ENCODE measurements around the gene ETF1. TPM values are rescaled to one million over a fixed set of nuclear protein-coding genes. Genes with fewer than 3 reads are reported as not detected.
"Not testable (repeated sequence)": the region's sequence is repeated elsewhere in the genome, so short reads cannot be mapped to it uniquely, and the experiment has no call there.

Gene ETF1
- total and polyA plus RNA-seq, 4 experiments from 2014 or later, result 31.1 to 46.5 (median 43.9) TPM

GRCh38 chr5:138482638-138483037 lies 60.4 kb downstream of the ETF1 start:
- ChIA-PET POLR2A (ENCODE audit: partially characterized antibody) (no interaction called here), CTCF (ENCODE audit: partially characterized antibody) (interaction anchor here (1.0 to 2.6 kb wide), 2 partner anchors 17 to 32 kb away, joined by 3 to 9 read pairs; partner anchors contain the start of gene EGR1)
- Histone ChIP-seq H3K27me3 (ENCODE audit: insufficient read depth, low read length) (no peaks in the 10 kb centered on the region), H3K27ac (ENCODE audit: low read depth, low read length) (no peak overlapping the region), H3K4me1 (ENCODE audit: insufficient read depth, low read length) (no peaks in the 10 kb centered on the region), H3K9me3 (ENCODE audit: control insufficient read depth in 1 of 2, low read length in 2 of 2) (no peaks in the 10 kb centered on the region), H3K36me3 (ENCODE audit: insufficient read depth, low read length) (no peaks in the 10 kb centered on the region), H3K4me3 (ENCODE audit: low read length in 2 of 2) (no peak overlapping the region)
- no peak overlapping the region for H3K4me3 Mint-ChIP-seq
- DNase-seq, result no peak
- peaks cover 2 to 5% of the 10 kb centered on the region in 2 donors for H3K27me3 Mint-ChIP-seq
- intact Hi-C loops (cut with micrococcal nuclease), result no loop called here
- no peaks in the 10 kb centered on the region for H3K36me3 Mint-ChIP-seq
- peaks cover 0 to 1% (median 0%) of the 10 kb centered on the region in 8 donors for H3K9me3 Mint-ChIP-seq
- no peaks in the 10 kb centered on the region for H3K4me1 Mint-ChIP-seq
- H3K27ac Mint-ChIP-seq, result no peak overlapping the region

DNA sequence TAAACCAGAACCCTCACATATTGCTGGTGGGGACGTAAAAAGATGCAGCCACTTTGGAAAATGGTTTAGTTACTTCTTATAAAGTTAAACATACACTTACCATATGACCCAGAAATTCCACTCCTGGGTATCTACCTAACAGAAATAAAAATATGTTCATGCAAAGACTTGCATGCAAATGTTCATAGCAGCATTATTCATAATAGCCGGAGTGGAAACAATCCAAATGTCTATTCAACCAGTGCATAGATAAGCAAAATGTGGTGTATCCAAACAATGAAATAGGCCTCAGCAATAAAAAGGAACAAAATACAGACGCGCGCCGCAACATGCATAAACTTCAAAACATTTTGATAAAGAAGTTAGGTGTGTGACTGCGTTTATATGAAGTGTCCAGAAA lies 66.1 kb downstream of the ETF1 start:
- Mint-ChIP-seq H3K4me3 (no peak overlapping the region), H3K36me3 (no peaks in the 10 kb centered on the region), H3K9me3 (peaks cover 0 to 1% (median 0%) of the 10 kb centered on the region in 8 donors), H3K27ac (no peak overlapping the region), H3K27me3 (peaks cover 7 to 8% of the 10 kb centered on the region in 2 donors), H3K4me1 (no peaks in the 10 kb centered on the region)
- CTCF ChIA-PET (ENCODE audit: partially characterized antibody), result no interaction called here
- Histone ChIP-seq H3K4me3 (ENCODE audit: low read length in 2 of 2) (no peak overlapping the region), H3K4me1 (ENCODE audit: insufficient read depth, low read length) (no peaks in the 10 kb centered on the region), H3K27ac (ENCODE audit: low read depth, low read length) (no peak overlapping the region), H3K9me3 (ENCODE audit: control insufficient read depth in 1 of 2, low read length in 2 of 2) (no peaks in the 10 kb centered on the region), H3K36me3 (ENCODE audit: insufficient read depth, low read length) (no peaks in the 10 kb centered on the region), H3K27me3 (ENCODE audit: insufficient read depth, low read length) (no peaks in the 10 kb centered on the region)
- intact Hi-C loops (cut with micrococcal nuclease), result no loop called here
- DNase-seq, result no peak
- POLR2A ChIA-PET (ENCODE audit: partially characterized antibody), result no interaction called here

DNA sequence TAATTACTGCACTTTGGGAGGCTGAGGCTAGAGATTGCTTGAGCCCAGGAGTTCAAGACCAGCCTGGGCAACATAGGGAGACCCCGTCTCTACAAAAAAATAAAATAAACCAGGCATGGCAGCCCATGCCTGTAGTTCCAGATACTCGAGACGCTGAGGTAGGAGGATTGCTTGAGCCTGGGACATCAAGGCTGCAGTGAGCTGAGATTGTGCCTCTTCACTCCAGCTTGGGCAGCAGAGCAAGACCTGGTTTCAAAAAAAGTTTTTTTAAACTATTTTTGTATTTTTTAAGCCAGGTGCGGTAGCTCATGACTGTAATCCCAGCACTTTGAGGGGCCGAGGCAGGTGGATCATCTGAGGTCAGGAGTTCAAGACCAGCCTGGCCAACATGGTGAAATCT lies 69.9 kb downstream of the ETF1 start:
- POLR2A ChIA-PET (ENCODE audit: partially characterized antibody), result interaction anchor here (1.4 kb wide), 1 partner anchor 8 kb away, joined by 3 read pairs; the partner anchor contains the start of gene EGR1
- CTCF ChIA-PET (ENCODE audit: partially characterized antibody), result interaction anchor here (1.6 to 1.9 kb wide), 2 partner anchors 8 to 19 kb away, joined by 3 to 8 read pairs; partner anchors contain the start of gene EGR1
- H3K36me3 ChIP-seq (ENCODE audit: insufficient read depth, low read length); H3K4me1 Mint-ChIP-seq; H3K9me3 Mint-ChIP-seq; DNase-seq; H3K27me3 Mint-ChIP-seq; H3K4me1 ChIP-seq (ENCODE audit: insufficient read depth, low read length); intact Hi-C loops (cut with micrococcal nuclease); H3K27ac ChIP-seq (ENCODE audit: low read depth, low read length); H3K36me3 Mint-ChIP-seq; H3K27me3 ChIP-seq (ENCODE audit: insufficient read depth, low read length); H3K4me3 ChIP-seq (ENCODE audit: low read length in 2 of 2); H3K4me3 Mint-ChIP-seq; H3K9me3 ChIP-seq (ENCODE audit: control insufficient read depth in 1 of 2, low read length in 2 of 2): not testable (repeated sequence)
- H3K27ac Mint-ChIP-seq, result peak overlapping the region in 1 of 7 donors; percentile 31

DNA sequence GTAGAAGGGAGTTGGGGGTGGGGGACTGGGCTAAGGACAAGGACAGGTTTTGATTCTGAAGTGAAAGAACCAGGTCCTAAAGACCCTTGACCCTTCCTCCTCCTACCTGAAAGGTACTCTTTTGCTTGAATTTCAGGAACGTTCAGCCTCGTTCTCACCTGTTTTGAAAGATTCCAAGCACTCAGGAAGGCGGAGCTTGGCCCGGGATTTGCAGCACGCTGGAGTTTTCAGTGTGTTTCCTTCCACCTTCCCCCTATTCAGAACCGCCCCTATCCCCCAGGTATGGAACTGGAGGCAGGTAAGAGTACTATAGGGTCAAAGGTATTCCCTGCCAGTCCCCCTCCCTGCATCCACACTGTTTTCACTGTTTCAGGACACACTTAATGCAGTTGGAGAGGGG lies 70.7 kb downstream of the ETF1 start:
- no peak overlapping the region for H3K4me3 Mint-ChIP-seq
- Histone ChIP-seq H3K9me3 (ENCODE audit: control insufficient read depth in 1 of 2, low read length in 2 of 2) (no peaks in the 10 kb centered on the region), H3K27me3 (ENCODE audit: insufficient read depth, low read length) (no peaks in the 10 kb centered on the region), H3K4me3 (ENCODE audit: low read length in 2 of 2) (no peak overlapping the region), H3K36me3 (ENCODE audit: insufficient read depth, low read length) (no peaks in the 10 kb centered on the region), H3K27ac (ENCODE audit: low read depth, low read length) (no peak overlapping the region), H3K4me1 (ENCODE audit: insufficient read depth, low read length) (peaks cover 10% of the 10 kb centered on the region)
- POLR2A ChIA-PET (ENCODE audit: partially characterized antibody), result no interaction called here
- no peaks in the 10 kb centered on the region for H3K9me3 Mint-ChIP-seq
- CTCF ChIA-PET (ENCODE audit: partially characterized antibody), result interaction anchor here (1.6 kb wide), 1 partner anchor 20 kb away, joined by 3 read pairs; no protein-coding TSS in a partner anchor
- no peak for DNase-seq
- H3K27ac Mint-ChIP-seq, result no peak overlapping the region
- H3K27me3 Mint-ChIP-seq, result peaks cover 2 to 8% of the 10 kb centered on the region in 2 donors
- peaks cover 1 to 3% of the 10 kb centered on the region in 2 donors for H3K36me3 Mint-ChIP-seq
- H3K4me1 Mint-ChIP-seq, result peaks cover 7 to 14% (median 10%) of the 10 kb centered on the region in 4 donors
- intact Hi-C loops (cut with micrococcal nuclease), result no loop called here

- H3K27me3 Mint-ChIP-seq, result peaks cover 0 to 2% of the 10 kb centered on the region in 2 donors
- H3K36me3 ChIP-seq (ENCODE audit: insufficient read depth, low read length), result no peaks in the 10 kb centered on the region
- H3K27me3 ChIP-seq (ENCODE audit: insufficient read depth, low read length), result no peaks in the 10 kb centered on the region
- peaks cover 0 to 2% (median 0%) of the 10 kb centered on the region in 8 donors for H3K9me3 Mint-ChIP-seq
- H3K4me3 ChIP-seq (ENCODE audit: low read length in 2 of 2), result no peak overlapping the region
- no peaks in the 10 kb centered on the region for H3K9me3 ChIP-seq (ENCODE audit: control insufficient read depth in 1 of 2, low read length in 2 of 2)
- peaks cover 21% of the 10 kb centered on the region for H3K4me1 ChIP-seq (ENCODE audit: insufficient read depth, low read length)
- H3K27ac ChIP-seq (ENCODE audit: low read depth, low read length), result no peak overlapping the region
- H3K4me1 Mint-ChIP-seq, result peaks cover 13 to 24% (median 20%) of the 10 kb centered on the region in 4 donors
- H3K36me3 Mint-ChIP-seq, result peaks cover 3 to 8% of the 10 kb centered on the region in 2 donors
- H3K27ac Mint-ChIP-seq, result peak overlapping the region in 3 of 7 donors; percentile 3 to 59 (median 26)
- ChIA-PET CTCF (ENCODE audit: partially characterized antibody) (interaction anchor here (0.9 kb wide), 1 partner anchor 10 kb away, joined by 3 read pairs; no protein-coding TSS in a partner anchor), POLR2A (ENCODE audit: partially characterized antibody) (no interaction called here)
- H3K4me3 Mint-ChIP-seq, result no peak overlapping the region
- DNase-seq, result no peak
- intact Hi-C loops (cut with micrococcal nuclease), result no loop called here
Measured at GRCh38 chr5:138471052-138471361, 72.0 kb downstream of the ETF1 start.

- ChIA-PET CTCF (ENCODE audit: partially characterized antibody) (no interaction called here), POLR2A (ENCODE audit: partially characterized antibody) (no interaction called here)
Measured at GRCh38 chr5:138470322-138471051, 72.5 kb downstream of the ETF1 start.

GRCh38 chr5:138469540-138470321 lies 73.3 kb downstream of the ETF1 start:
- H3K4me3 ChIP-seq (ENCODE audit: low read length in 2 of 2), result no peak overlapping the region
- H3K9me3 Mint-ChIP-seq, result peaks cover 0 to 4% (median 0%) of the 10 kb centered on the region in 8 donors
- H3K4me1 ChIP-seq (ENCODE audit: insufficient read depth, low read length), result peaks cover 22% of the 10 kb centered on the region
- H3K27me3 Mint-ChIP-seq, result no peaks in the 10 kb centered on the region
- DNase-seq, result no peak
- intact Hi-C loops (cut with micrococcal nuclease), result no loop called here
- no peak overlapping the region for H3K4me3 Mint-ChIP-seq
- no peaks in the 10 kb centered on the region for H3K36me3 ChIP-seq (ENCODE audit: insufficient read depth, low read length)
- ChIA-PET POLR2A (ENCODE audit: partially characterized antibody) (interaction anchor here (1.0 kb wide), 1 partner anchor 23 kb away, joined by 3 read pairs; no protein-coding TSS in a partner anchor), CTCF (ENCODE audit: partially characterized antibody) (interaction anchor here (0.6 to 0.9 kb wide), 2 partner anchors 20 to 110 kb away, joined by 3 to 5 read pairs; no protein-coding TSS in a partner anchor)
- H3K9me3 ChIP-seq (ENCODE audit: control insufficient read depth in 1 of 2, low read length in 2 of 2), result no peaks in the 10 kb centered on the region
- H3K36me3 Mint-ChIP-seq, result peaks cover 3 to 10% of the 10 kb centered on the region in 2 donors
- peak overlapping the region in 2 of 7 donors; percentile 41 to 59 for H3K27ac Mint-ChIP-seq
- H3K27me3 ChIP-seq (ENCODE audit: insufficient read depth, low read length), result no peaks in the 10 kb centered on the region
- peaks cover 13 to 29% (median 21%) of the 10 kb centered on the region in 4 donors for H3K4me1 Mint-ChIP-seq
- no peak overlapping the region for H3K27ac ChIP-seq (ENCODE audit: low read depth, low read length)

More at GRCh38 chr5:138470322-138471051, 72.5 kb downstream of the ETF1 start:
- Histone ChIP-seq H3K4me3 (ENCODE audit: low read length in 2 of 2) (no peak overlapping the region), H3K36me3 (ENCODE audit: insufficient read depth, low read length) (no peaks in the 10 kb centered on the region), H3K27ac (ENCODE audit: low read depth, low read length) (no peak overlapping the region), H3K4me1 (ENCODE audit: insufficient read depth, low read length) (peaks cover 22% of the 10 kb centered on the region), H3K9me3 (ENCODE audit: control insufficient read depth in 1 of 2, low read length in 2 of 2) (no peaks in the 10 kb centered on the region), H3K27me3 (ENCODE audit: insufficient read depth, low read length) (no peaks in the 10 kb centered on the region)
- Mint-ChIP-seq H3K9me3 (peaks cover 0 to 2% (median 0%) of the 10 kb centered on the region in 8 donors), H3K4me1 (peaks cover 13 to 24% (median 20%) of the 10 kb centered on the region in 4 donors), H3K4me3 (no peak overlapping the region), H3K36me3 (peaks cover 3 to 8% of the 10 kb centered on the region in 2 donors), H3K27me3 (peaks cover 0 to 2% of the 10 kb centered on the region in 2 donors), H3K27ac (peak overlapping the region in 4 of 7 donors; percentile 3 to 59 (median 39))
- DNase-seq, result no peak
- intact Hi-C loops (cut with micrococcal nuclease), result no loop called here
